Lower lobe of right lung (tissue), 2 donors: ENCODE data around the gene CCR8. TPM values are rescaled to one million over a fixed set of nuclear protein-coding genes. Genes with fewer than 3 reads are reported as not detected.

ENCODE experiments used
- ATAC-seq, 2 donors: fragments of 200-7000 bp; cut with Tn5 transposase; one replicate each; pipeline ENCODE4 v1.9.1; 2020 to 2022; ENCODE audit warnings: mild to moderate bottlenecking in 2 of 2, moderate library complexity in 2 of 2
- DNase-seq: peaks from one replicate; pipeline ENCODE4 v3.0.0-alpha.2; 2020
- H3K27ac ChIP-seq: fragments of 200-600 bp; one replicate; pipeline ENCODE4 v1.8.0; 2022
- H3K27me3 ChIP-seq: fragments of 200-600 bp; one replicate; pipeline ENCODE4 v1.8.0; 2022; ENCODE audit warnings: low read depth
- H3K36me3 ChIP-seq: fragments of 200-600 bp; one replicate; pipeline ENCODE4 v1.8.0; 2022; ENCODE audit warnings: mild to moderate bottlenecking
- H3K4me1 ChIP-seq: fragments of 200-600 bp; one replicate; pipeline ENCODE4 v1.8.0; 2022
- H3K4me3 ChIP-seq: fragments of 200-600 bp; one replicate; pipeline ENCODE4 v1.8.0; 2022; ENCODE audit warnings: mild to moderate bottlenecking
- H3K9me3 ChIP-seq: fragments of 200-600 bp; one replicate; pipeline ENCODE4 v1.8.0; 2022
- CTCF ChIP-seq: fragments of 200-600 bp; IDR thresholded peaks from one replicate; pipeline ENCODE4 v1.8.0; 2022; ENCODE audit warnings: antibody characterized with exemption, mild to moderate bottlenecking
- intact Hi-C: fragments of 100-400 bp; cut with DNase I; formaldehyde crosslinking; loops from one replicate; pipeline ENCODE4 v1.11.0; 2022
- total RNA-seq: library from RNA; stranded (reverse); fragmentation: NEBNext Ultra II Directional; extraction: Animal tissue kit (Norgen Biotek cat#: 25700); gene quantifications from one replicate; pipeline ENCODE4 v1.2.1, GENCODE V29; 2021
- donor health status: DM: no; HTN: yes; CAD: no; lungs with severe emphysema.

The CCR8 gene
- total RNA-seq, 1 donor from 2014 or later: not detected

GRCh38 chr3:39284457-39284881, 45.0 kb upstream of the CCR8 start:
- Histone ChIP-seq H3K27ac (no peak overlapping the region), H3K36me3 (no peaks in the 10 kb centered on the region), H3K27me3 (no peaks in the 10 kb centered on the region), H3K9me3 (no peaks in the 10 kb centered on the region), H3K4me3 (no peak overlapping the region), H3K4me1 (no peaks in the 10 kb centered on the region)
- no peak for TF ChIP-seq CTCF
- no peak for ATAC-seq
- intact Hi-C loops: loop anchor here (10.0 kb wide), 1 partner anchor 80 kb away; no protein-coding TSS in a partner anchor
- DNase-seq: no peak

GRCh38 chr3:39285332-39285731, 44.2 kb upstream of the CCR8 start:
- no peak overlapping the region for H3K4me3 ChIP-seq
- H3K27me3 ChIP-seq: no peaks in the 10 kb centered on the region
- ATAC-seq (no peak), DNase-seq (no peak)
- H3K9me3 ChIP-seq: no peaks in the 10 kb centered on the region
- H3K4me1 ChIP-seq: peaks cover 3% of the 10 kb centered on the region
- no peak for TF ChIP-seq CTCF
- no peak overlapping the region for H3K27ac ChIP-seq
- H3K36me3 ChIP-seq: no peaks in the 10 kb centered on the region
- intact Hi-C loops: loop anchor here (10.0 kb wide), 1 partner anchor 81 kb away; no protein-coding TSS in a partner anchor

- no peak for TF ChIP-seq CTCF
- Histone ChIP-seq H3K36me3 (no peaks in the 10 kb centered on the region), H3K9me3 (no peaks in the 10 kb centered on the region), H3K27ac (no peak overlapping the region), H3K4me3 (no peak overlapping the region), H3K4me1 (peaks cover 3% of the 10 kb centered on the region), H3K27me3 (no peaks in the 10 kb centered on the region)
- DNase-seq (no peak), ATAC-seq (no peak)
- intact Hi-C loops: loop anchor here (10.0 kb wide), 1 partner anchor 82 kb away; no protein-coding TSS in a partner anchor
Measured at GRCh38 chr3:39286771-39287170, 42.7 kb upstream of the CCR8 start.

- Histone ChIP-seq H3K27ac (no peak overlapping the region), H3K4me1 (peaks cover 3% of the 10 kb centered on the region), H3K9me3 (no peaks in the 10 kb centered on the region), H3K4me3 (no peak overlapping the region), H3K36me3 (no peaks in the 10 kb centered on the region), H3K27me3 (no peaks in the 10 kb centered on the region)
- TF ChIP-seq CTCF: no peak
- DNase-seq (no peak), ATAC-seq (no peak)
- intact Hi-C loops: loop anchor here (10.0 kb wide), 1 partner anchor 83 kb away; no protein-coding TSS in a partner anchor
Measured at GRCh38 chr3:39287216-39288164, 42.0 kb upstream of the CCR8 start.

- Histone ChIP-seq H3K27ac (no peak overlapping the region), H3K9me3 (no peaks in the 10 kb centered on the region), H3K4me3 (no peak overlapping the region), H3K36me3 (no peaks in the 10 kb centered on the region), H3K4me1 (peaks cover 3% of the 10 kb centered on the region), H3K27me3 (no peaks in the 10 kb centered on the region)
- ATAC-seq: peak; percentile 95
- intact Hi-C loops: loop anchor here (10.0 kb wide), 1 partner anchor 84 kb away; no protein-coding TSS in a partner anchor
- TF ChIP-seq CTCF: peak; percentile 90
- peak; percentile 82 for DNase-seq
Measured at GRCh38 chr3:39288300-39288808, 41.2 kb upstream of the CCR8 start.
